NCI-H2107 treated with DMSO at 0.1 percent for 48 hours (cell line): ENCODE results near the gene CATSPER2.
"Not testable (repeated sequence)": the region's sequence is repeated elsewhere in the genome, so short reads cannot be mapped to it uniquely, and the experiment has no call there.

Experiments
- DNase-seq: peaks from one replicate; lab custom pipeline; 2025; ENCODE audit not compliant: unreplicated experiment; lab: John Stamatoyannopoulos, UW

The CATSPER2 gene

DNA sequence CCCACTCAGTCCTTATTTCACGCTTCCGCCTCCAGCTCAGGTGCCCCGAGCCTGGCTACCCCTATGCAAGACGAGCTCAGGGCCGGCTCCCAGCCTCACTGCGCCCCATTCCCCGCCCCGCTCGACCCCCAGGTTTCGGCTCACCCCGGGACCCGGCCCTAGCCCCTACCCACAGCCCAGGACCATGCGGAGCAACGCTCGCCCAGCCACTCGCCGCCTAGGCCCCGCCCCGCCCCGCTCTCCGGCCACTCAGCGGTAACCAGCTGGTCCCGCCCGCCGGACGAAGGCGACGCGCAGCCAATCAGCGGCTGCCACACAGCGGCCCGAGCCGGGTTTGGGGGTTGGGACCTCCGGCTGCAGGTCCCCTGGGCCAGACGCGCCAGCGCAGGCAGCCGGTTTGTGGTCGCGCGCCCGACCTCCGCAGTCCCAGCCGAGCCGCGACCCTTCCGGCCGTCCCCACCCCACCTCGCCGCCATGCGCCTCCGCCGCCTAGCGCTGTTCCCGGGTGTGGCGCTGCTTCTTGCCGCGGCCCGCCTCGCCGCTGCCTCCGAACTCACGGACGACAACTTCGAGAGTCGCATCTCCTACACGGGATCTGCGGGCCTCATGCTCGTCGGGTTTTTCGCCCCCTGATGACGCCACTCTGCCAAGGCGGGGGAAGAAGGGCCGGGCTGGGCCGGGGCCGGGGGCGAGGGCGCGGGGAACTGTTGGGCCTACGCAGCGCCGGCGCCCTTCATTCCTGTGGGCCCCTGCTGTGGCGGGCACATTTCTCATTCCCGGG, at the start of gene CATSPER2:
TSS of gene CATSPER2 (minus strand) at position 196 of the 781 bp plus-strand sequence. CDS start 783 bp downstream, outside the sequence.
- DNase-seq, result no peak

DNA sequence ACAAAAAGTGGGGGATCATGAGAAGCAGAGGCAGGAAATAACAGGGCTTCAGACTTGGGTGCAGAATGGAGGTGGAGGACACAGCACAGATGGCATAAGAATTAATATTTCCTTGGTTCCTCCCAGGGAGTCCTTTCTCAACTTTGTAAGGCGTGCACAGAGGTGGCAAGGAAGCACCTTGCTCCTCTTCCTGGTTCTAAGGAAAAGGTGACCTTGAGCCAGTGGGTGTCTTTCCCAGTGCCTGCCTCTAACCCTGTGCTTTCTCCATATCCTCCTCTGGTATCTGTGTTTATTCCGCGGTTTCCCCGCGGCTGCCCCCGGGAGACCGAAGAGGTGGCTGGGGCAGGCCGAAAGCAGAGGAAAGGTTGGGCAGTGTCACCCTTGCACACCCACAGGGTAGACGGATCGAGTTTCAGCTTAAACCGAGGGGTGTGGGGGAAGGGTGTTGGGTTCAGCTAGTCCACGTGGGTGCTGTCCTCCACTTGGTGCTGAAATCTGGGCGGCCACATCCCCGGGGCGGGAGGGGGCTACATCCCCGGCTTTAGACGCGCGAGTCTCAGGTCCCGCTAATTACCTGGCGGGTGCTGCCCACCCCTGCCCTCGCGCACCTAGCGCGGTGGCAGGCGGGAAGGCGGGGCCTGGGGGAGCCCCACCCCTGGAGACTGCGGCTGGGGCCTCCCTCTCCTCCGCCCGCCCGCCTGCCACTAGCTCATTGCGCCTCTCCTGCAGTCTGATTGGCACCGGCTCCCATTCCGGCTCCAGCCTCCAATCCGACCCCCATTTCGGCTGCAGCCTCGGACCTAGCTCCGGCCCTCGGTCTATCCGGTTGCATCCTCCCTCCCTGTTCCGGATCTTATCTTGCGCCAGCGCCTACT, 44.7 kb upstream of the CATSPER2 start, which contains the start of gene CKMT1A:
TSS of gene CKMT1A (plus strand) at position 712 of the 875 bp plus-strand sequence. CDS start 192 bp downstream, outside the sequence.
- not testable (repeated sequence) for DNase-seq

DNA sequence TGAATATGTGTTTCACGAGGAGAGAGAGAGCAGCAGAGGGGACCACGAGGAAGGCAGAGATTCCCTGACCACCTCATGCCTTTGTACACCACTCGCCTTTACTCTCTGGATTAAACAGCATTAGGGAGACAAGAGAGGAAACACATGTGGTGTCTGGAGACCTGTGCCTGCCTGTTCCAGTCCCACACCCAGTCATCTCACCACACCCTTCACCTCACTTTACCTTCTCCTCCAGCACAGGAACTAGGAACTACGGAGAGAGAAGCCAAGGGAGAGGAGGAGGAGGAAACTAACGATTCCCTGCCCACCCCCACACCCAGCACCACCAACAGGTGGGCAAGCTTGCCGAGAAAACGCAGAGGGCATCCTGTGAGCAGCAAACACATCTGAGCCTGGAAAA, 44.0 kb upstream of the CATSPER2 start:
- DNase-seq, result not testable (repeated sequence)

DNA sequence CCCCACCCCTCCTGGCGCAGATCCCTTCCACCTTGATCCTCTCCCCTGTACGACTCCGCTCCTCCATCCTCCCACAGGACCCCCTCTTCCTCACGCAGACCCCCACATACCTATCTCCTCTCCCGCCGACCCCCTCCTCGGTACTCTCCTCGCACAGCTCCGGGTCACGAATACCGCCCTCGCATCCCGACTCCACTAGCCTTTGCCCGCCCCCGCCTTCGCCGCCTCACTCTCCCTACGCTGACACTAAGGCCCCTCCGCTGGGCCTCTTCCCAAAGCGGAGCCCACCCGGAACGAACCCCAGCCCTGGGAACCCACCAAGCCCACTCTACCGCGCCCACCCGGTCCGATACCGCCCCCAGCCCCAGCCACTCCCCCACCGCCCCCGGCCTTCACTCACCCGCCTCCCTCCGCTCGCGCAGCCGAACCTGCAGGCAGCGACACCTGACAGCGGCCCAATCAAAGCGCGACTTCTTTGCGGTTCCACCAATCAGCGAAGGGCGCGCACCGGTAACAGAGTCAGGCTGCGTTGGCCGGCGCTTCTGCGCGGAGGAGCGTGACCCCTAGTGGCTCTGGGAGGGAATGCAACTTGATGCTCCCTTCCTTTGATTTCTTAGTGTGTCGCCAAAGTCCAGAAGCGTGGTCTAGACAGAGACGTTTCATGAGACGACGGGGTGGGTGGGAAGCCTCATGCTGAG, 41.1 kb upstream of the CATSPER2 start:
- not testable (repeated sequence) for DNase-seq

DNA sequence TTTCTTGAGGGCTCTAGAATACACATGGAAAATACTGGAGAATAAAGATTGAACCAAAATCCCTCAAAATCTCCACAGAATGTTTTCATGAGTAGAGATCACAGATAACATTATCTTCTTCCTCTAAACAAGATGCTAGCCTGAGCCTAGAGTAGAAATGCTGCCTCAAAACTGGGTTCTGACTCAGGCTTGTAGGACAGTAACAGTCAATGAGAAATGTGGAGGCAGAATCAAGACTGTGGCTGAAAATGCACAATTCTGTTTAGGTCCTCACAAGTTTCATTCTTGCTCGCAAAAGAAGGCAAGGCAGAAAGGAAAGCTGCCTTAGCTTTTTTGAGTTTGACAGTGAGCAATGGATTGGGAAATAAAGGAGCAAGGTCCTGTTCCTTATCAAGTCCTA, 25.5 kb upstream of the CATSPER2 start:
- not testable (repeated sequence) for DNase-seq

DNA sequence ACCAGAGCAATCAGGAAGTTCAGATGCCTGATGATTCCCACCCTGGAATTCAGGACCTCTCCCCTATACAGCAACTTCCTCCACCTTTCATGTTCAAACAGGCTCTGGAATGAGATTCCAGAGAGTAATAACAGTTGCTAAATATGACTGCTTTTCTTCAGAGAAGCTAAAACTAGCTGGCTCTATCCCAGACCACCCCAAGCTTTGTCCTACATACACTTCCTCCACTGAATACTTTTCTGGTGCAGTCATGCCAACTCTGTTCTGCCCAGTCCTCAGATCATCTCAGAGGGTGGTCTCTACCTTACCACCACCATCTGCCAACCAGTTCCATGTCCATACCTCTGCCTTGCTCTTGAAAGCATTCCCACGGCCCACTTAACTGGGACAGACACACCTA, 17.5 kb upstream of the CATSPER2 start:
- not testable (repeated sequence) for DNase-seq

DNA sequence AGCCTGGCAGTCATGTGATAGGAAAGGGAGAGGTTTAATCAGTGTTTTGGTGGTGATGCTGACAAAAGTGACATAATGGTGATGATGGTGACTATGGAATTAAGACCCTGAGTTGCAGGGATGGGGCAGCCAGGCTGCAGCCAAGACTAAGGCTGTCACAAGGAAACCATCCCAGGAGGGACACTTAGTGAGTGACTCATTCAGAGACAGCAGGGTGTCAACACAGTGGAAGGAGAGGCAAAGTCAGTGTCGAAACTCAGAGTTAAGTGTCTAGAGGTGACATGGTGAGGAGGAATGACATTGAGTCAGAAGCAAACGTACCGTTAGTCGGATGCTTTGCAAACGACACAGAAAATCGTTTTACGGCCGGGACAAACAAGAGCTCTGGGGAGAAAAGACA, 14.7 kb upstream of the CATSPER2 start:
- DNase-seq, result not testable (repeated sequence)

DNA sequence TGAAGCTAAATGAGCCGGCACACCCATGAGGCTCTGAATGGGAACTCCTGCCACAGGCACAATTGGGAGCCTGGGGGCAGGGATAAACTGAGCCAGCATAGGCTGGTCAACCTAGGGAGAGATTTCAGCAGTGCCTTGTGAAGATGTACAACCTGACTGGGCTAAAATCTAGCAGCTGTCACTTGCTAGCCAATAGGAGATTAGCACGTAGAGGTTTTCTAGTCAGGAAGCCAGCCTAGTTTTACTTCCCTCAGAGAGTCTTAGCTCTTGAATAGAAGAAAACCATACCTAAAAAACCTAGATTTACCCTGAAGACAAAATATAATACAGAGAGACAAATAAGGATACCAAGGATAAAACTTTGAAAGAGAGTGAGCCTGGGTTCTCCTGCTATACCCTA, 13.6 kb upstream of the CATSPER2 start:
- DNase-seq, result not testable (repeated sequence)

DNA sequence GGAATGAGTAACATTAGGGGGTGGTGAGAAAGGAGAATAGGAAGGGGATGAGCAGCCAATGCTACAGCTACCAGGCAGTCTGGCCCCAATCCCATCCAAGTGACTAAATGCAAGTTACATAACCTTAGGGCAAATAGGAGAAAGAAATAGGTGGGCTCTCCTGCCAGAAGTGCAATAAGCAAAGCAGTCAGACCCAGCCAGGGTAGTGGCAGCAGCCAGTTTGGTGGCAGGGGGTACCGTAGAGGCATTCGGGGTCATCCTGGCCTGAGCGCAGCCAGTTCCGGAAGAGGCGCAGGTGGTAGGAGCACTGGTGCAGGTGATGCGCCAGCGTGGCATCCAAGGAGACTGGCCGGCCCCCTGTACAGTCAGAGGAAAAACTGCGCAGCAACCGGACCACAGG, 11.1 kb upstream of the CATSPER2 start:
- not testable (repeated sequence) for DNase-seq

DNA sequence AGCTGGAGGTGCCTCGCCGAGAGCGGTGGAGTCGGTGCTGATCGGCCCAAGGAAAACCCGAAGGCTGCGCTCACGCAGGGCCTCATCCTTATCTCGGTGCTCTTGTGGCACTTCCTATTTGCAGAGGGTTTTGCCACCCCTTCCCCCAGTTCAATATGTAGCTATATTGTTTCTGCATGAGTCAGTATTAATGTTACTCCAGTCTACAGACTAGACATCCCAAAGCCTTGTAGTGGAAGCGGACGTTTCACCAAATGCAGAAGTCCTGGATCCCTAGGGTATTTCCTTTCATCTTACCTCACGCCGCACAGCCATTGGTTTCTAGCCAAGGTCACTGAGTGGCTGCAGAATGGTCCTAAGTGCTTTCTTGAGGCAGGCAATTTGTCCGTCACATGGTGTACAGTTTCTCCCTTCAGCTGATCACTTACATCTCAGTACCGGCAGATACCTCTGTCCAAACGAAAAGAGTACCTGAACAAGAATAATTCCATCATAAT, 834 bp upstream of the CATSPER2 start:
- not testable (repeated sequence) for DNase-seq

DNA sequence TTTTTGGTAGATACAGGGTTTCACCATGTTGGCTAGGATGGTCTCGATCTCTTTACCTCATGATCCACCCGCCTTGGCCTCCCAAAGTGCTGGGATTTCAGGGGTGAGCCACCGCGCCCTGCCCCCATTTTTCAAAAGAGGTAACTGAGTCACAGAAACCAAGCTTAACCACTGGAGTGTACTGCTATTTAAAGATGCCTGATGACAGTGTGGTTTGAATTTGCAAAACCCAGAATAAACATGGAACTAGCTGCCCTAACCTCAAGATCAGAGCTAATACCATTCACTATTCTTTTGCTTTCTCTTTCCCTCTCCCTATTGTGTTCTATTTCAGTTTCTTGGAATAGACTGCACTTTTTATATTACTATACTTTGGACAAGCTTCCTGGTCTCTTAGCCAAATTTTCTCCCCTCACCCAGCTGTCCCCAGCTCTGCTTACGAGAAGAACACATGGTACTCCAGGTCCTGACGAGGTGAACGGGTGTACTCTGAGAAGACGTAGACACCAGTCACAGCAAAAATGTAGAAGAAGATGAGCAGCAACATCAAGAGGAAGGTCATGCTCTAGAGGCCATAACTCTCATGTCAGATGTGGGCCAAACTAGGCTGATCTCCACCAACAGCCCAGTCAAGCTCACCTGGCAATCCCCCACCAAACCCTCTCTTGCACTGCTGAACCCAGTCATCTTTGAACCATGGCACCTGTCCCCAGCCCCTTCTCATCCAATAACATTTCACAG, 10.0 kb downstream of the CATSPER2 start:
- not testable (repeated sequence) for DNase-seq

DNA sequence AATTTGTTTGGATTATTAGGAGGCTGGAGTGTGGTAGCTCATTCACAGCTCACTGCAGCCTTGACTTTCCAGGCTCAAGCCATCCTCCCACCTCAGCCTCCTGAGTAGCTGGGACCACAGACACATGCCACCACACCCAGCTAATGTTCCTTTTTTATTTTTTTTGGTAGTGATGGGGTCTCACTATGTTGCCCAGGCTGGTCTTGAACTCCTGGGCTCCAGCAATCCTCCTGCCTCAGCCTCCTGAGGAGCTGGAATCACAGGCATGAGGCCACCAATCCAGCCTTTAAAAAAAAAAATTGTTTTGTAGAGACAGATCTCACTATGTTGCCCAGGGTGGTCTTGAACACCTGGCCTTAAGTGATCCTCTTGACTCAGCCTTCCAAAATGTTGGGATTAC, 21.7 kb downstream of the CATSPER2 start:
- not testable (repeated sequence) for DNase-seq

DNA sequence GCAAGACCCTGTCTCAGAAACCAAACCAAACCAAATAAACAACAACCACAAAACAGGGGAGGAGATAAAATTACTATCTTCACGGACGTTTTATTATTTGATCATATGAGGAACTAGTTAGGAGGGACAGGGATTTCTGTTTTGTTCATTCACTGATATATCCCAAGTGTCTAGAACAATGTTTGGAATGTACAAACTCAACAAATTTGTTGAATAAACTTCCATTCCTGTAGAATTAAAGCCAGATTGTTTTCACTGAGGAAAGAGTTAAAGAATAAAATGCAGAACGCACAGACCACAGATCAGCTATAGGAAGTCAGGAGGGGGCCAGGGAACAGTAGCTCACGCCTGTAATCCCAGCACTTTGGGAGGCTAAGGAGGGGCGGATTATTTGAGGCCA, 23.5 kb downstream of the CATSPER2 start:
- DNase-seq, result no peak

DNA sequence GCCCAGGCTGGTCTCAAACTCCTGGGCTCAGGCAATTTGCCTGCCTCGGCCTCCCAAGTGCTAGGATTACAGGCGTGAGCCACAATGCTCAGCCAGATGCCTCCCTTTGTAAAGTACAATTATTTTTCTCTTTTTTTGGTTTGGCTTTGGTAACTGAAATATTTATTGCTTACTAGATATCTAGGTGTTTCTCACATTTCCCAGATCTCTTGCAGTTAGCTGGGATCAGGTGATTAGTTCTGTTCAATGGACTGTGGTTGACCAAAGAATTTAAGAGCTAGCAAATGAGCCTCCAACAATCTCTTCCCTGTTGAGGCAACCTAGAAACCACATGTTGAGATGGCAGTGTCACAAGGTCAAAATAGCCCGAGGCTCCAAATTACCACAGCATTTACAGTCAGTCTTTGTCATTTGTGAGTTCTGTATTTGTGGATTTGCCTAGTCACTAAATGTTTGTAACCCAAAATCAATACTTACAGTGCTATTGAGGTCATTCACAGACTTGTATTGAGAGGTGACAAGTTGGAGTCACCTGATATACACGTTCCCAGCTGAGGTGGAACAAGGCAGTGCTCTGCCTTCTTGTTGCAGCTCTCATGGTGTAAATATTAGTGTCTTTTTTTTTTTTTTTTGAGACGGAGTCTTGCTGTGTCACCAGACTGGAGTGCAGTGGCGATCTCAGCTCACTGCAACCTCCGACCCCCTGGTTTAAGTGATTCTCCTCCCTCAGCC, 26.4 kb downstream of the CATSPER2 start:
- DNase-seq, result not testable (repeated sequence)

DNA sequence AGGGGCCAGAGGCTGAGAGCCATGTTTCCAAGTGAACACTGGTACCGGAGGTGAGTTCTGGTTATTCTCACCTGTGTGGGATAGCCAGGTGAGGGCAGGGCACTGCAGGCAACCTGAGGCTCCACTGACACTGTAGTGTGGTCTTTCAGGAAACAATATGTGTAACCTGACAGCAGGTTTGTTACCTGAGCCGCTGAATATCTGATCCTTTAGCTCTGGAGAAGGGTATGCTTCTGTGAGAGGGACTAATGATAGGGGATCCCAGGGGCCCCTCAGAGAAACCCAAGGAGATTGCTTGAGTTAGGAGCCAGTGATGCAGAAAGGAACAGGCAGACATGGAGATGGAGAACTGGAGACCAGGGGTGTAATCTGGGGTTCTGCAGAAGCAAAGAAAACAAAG, 29.9 kb downstream of the CATSPER2 start, which contains the start of gene STRC:
TSS of gene STRC (minus strand) at position 101 of the 400 bp plus-strand sequence. CDS start at position 23, 78 bp downstream.
- not testable (repeated sequence) for DNase-seq

DNA sequence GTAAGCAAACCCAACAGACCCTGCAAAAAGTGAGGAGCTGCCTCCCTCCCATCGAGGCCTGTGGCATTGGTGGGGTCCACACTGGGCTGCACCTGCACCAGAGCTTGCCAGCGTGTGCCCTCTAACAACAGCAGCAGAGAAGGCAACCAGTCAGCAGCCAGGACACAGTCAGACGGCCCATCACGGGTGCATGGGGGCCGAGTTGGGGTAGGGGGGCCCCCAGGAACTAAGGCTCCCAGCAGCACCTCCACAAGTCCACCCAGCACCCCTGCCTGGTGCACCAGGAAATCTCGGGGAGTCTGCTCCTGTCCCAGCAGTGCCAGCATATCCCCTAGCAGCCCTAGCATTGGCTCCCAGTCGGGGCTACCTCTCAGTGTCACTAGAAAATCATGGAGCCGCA, 30.9 kb downstream of the CATSPER2 start:
- not testable (repeated sequence) for DNase-seq

DNA sequence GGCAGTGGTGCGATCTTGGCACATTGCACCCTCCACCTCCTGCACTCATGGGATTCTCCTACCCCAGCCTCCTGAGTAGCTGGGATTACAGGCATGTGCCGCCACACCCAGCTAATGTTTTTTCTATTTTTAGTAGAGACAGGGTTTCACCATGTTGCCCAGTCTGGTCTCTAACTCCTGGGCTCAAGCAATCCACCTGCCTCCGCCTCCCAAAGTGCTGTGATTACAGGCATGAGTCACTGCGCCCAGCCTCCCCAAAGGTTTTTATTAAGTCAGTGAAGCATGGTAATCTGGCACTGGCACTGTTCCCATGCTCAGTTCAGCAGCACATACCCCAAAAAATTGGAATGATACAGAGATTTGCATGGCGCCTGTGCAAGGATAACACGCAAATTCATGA, 46.4 kb downstream of the CATSPER2 start:
- peak; percentile 21 for DNase-seq

DNA sequence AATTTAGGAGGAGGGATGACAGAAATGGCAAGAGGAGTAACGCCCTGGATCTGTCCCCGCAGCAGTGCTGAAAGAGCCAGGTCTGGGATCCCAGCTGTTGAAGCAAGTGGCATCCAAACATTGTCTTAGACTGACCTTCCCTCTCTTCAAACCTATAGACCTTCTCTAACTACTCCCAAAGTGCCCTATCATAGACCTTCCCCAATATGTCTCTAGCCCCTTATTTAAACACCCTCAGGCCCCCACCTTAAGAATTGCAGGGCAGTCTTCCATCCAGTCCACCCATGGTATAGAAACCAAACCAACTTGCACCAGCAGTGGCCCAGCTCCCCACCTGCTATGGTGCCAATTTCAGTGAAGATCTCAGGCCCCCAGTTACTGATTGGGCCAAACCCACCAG, 48.4 kb downstream of the CATSPER2 start:
- not testable (repeated sequence) for DNase-seq

DNA sequence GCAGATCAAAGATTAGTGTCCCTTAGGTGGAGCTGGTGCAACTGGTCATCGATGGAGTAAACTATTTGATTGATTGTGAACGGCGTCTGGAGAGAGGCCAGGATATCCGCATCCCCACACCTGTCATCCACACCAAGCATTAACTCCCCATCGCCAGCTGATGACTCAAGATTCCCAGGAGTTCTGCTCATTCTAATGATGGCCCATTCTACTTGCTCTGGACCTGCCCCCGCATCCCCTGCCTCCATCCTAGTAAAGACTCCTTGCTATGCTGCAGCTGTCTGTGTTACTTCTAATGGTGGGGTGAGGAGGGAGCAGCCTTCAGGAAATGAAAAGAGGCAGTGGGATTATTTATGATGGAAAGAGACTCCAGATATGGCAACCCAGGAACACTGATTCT, 49.5 kb downstream of the CATSPER2 start:
- DNase-seq, result not testable (repeated sequence)
